ENCODE measurements around the gene MTX1. TPM values are rescaled to one million over a fixed set of nuclear protein-coding genes. Genes with fewer than 3 reads are reported as not detected.

The MTX1 gene
- total and polyA plus RNA-seq, 9 of the 15 experiments (the other 6 are each of a cell fraction or from before 2014, with no cell fraction given): 29.1 to 98.4 (median 66.9) TPM

DNA sequence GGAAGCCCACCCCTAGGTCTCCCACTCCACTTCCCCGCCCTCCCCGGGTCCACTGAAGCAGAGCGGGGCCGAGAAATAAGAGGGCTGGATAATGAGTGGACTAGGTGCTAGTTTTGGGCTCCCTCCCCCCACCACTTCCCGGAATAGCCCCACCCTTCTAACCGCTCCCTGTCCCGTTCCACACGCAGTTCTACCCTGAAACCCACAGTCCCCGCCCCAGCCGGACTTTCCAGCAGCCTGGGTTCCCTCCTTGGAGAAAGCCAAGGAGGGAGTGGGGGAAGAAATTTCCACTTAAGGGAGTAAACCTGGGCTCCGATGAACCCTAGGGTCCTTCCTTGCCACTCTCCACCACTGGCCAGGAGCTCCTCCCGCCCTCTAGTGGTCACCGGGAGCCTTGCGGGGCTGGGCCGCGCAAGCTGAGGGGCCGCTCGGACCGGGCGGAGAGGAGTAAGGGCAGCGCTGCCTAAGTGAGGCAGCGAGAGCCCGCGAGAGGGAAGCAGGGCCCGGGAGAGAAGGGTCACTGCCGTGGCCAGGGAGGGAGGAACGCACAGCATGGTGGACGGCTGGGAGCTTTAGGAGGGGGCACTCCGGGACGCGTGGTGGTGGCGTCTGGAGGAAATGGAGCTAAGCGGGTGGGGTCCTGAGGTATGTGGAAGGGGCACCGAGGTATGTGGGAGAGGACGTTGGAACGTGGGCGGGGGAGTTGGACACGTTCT, 15.1 kb upstream of the MTX1 start (continued):
- TF ChIP-seq ZNF407 (IDR thresholded peaks at IDR 0.05; ENCODE audit: low read depth) (peak; percentile 10; the same call in 1 of the 2 replicates), CBX1 (IDR thresholded peaks at IDR 0.05; ENCODE audit: low read depth) (0 out of 2 replicates have a peak, but pooled peaks have one; percentile 62), ZNF133 (CRISPR knock-in tag; IDR thresholded peaks at IDR 0.05) (no peak), BRF2 (IDR thresholded peaks at IDR 0.05; ENCODE audit: borderline replicate concordance, insufficient read depth, insufficient read length) (no peak), RBM25 (IDR thresholded peaks at IDR 0.05; ENCODE audit: low read depth, low read length, severe bottlenecking) (no peak), RBM39 (optimal IDR thresholded peaks at IDR 0.05; ENCODE audit: low read depth, low read length) (no peak), JUND (IDR thresholded peaks at IDR 0.05; ENCODE audit: borderline replicate concordance, low read depth, low read length) (0 out of 2 replicates have a peak, but pooled peaks have one; percentile 16), JUND (tag; IDR thresholded peaks at IDR 0.05; ENCODE audit: borderline replicate concordance, low read depth, low read length) (peak; percentile 30; the same call in 1 of the 3 replicates), CHCHD3 (CRISPR knock-in tag; IDR thresholded peaks at IDR 0.05) (no peak), RBM15 (IDR thresholded peaks at IDR 0.05; ENCODE audit: insufficient read depth, low read length) (no peak)
- TF ChIP-seq, protein P1, sequence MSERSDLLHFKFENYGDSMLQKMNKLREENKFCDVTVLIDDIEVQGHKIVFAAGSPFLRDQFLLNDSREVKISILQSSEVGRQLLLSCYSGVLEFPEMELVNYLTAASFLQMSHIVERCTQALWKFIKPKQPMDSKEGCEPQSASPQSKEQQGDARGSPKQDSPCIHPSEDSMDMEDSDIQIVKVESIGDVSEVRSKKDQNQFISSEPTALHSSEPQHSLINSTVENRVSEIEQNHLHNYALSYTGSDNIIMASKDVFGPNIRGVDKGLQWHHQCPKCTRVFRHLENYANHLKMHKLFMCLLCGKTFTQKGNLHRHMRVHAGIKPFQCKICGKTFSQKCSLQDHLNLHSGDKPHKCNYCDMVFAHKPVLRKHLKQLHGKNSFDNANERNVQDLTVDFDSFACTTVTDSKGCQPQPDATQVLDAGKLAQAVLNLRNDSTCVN (CRISPR knock-in tag; IDR thresholded peaks at IDR 0.05): peak; percentile 24; the same call in 1 of the 2 replicates
- TF ChIP-seq, protein P2, sequence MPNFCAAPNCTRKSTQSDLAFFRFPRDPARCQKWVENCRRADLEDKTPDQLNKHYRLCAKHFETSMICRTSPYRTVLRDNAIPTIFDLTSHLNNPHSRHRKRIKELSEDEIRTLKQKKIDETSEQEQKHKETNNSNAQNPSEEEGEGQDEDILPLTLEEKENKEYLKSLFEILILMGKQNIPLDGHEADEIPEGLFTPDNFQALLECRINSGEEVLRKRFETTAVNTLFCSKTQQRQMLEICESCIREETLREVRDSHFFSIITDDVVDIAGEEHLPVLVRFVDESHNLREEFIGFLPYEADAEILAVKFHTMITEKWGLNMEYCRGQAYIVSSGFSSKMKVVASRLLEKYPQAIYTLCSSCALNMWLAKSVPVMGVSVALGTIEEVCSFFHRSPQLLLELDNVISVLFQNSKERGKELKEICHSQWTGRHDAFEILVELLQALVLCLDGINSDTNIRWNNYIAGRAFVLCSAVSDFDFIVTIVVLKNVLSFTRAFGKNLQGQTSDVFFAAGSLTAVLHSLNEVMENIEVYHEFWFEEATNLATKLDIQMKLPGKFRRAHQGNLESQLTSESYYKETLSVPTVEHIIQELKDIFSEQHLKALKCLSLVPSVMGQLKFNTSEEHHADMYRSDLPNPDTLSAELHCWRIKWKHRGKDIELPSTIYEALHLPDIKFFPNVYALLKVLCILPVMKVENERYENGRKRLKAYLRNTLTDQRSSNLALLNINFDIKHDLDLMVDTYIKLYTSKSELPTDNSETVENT (CRISPR knock-in tag; IDR thresholded peaks at IDR 0.05): peak; percentile 6; the same call in 1 of the 2 replicates

All from K562 (cell line).